ENCODE measurements around the gene NOS1AP.

NOS1AP gene

GRCh38 chr1:162297208-162297607 is 227.7 kb downstream of the NOS1AP start:
- no peak for DNase-seq (ENCODE audit: low read depth in 2 of 2)

DNA sequence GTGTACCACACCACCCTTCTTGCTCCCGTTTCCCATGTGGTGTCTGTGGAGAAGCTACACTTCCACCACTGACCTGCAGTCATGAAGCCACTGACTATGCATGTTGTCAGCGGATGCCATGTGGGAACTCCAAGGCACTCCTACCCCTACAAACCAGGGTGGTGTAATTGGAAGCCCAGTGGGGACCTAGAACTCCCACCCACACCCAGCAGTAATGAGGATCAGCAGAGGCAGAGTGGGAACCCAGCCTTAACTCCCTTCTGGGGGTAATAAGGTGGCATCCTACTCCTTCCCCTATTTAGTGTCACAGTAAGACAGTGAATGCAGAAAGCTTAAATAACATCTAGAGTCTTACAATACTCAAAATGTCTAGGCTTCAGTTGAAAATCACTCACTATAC is 228.8 kb downstream of the NOS1AP start:
- DNase-seq (ENCODE audit: low read depth in 2 of 2), result no peak

DNA sequence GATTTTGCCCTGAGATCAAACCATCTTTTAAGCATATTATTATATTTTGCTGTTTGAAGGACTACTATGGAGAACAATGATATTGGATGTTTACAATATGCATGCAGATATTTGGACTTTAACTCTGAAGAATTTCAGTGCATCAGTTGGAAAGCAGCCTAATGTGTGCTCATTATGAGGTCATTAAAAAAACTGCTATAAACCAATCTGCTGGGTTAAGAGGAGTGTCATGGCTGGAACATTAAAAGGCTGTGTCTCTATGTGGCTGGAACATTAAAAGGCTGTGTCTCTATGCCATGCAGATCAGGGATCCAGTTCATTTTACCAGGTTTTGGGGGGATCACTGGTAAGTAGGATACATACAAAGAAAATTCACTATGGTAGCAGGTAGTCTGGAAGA is 229.5 kb downstream of the NOS1AP start:
- DNase-seq (ENCODE audit: low read depth in 2 of 2), result no peak

GRCh38 chr1:162300057-162300917 is 230.8 kb downstream of the NOS1AP start:
- no peak for DNase-seq (ENCODE audit: low read depth in 2 of 2)

DNA sequence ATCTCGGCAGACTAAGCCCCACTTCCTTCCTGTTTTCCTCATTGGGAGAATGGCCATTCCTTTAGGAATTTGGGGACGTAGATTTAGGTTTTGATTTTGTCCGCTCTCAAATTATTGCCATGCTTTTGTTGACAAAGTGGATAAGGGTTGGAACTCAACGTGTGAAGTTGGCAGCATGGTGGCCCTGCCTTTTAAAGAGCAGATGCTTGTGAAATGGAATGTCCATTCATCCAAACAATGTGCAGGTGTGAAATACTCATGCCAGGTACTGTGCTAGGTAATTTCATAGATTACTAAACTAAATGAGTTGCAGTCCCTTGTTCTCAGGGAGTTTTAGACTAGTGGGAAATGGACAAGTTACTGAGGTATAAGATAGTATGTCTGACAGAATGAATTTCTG is 232.2 kb downstream of the NOS1AP start:
- no peak for DNase-seq (ENCODE audit: low read depth in 2 of 2)

DNA sequence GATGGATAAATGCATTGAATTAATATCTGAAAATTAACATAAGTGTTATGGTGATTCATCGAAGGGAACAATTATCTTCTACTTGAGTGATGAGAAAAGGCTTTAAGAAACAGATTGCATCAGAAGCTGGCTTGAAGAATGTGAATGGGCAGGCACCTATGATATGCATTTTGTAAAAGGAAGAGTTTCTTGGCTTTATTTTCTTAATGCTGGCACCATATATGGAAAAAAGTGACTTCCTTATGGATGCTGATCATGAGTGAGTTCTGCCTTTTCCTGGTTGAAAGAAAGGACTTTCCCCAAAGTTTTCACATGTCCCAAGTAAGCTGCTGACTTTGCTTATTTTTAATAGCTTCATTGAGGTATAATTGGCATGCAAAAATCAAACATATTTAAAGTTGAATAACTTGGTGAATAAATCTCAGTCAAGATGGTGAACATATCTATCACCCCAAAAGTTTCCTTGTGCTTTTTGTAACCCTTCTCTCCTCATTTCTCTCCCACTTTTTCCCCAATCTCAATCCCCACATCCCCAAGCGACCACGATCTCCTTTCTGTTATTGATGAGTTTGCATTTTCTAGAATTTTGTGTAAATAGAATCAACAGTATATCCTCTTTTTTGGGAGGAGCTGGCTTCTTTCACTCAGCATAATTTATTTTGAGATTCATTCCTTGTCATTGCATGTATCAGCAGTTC is 233.0 kb downstream of the NOS1AP start:
- DNase-seq (ENCODE audit: low read depth in 2 of 2), result no peak

DNA sequence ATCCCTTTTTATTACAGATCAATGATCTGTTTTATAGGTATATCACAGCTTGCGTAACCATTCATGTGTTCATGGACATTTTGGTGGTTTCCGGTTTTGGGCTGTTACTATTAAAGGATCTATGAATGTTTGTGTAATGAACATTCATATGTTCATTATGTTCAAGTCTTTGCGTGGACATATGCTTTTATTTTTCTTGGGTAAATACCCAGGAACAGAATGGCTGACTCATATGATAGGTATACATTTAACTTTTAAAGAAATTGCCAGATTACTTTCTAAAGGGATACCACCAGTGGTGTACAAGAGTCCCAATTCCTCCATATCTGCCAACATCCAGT is 233.5 kb downstream of the NOS1AP start:
- no peak for DNase-seq (ENCODE audit: low read depth in 2 of 2)

- DNase-seq (ENCODE audit: low read depth in 2 of 2), result no peak
Measured at GRCh38 chr1:162304736-162305135, 235.2 kb downstream of the NOS1AP start.

GRCh38 chr1:162305969-162306368 is 236.5 kb downstream of the NOS1AP start:
- no peak for DNase-seq (ENCODE audit: low read depth in 2 of 2)

DNA sequence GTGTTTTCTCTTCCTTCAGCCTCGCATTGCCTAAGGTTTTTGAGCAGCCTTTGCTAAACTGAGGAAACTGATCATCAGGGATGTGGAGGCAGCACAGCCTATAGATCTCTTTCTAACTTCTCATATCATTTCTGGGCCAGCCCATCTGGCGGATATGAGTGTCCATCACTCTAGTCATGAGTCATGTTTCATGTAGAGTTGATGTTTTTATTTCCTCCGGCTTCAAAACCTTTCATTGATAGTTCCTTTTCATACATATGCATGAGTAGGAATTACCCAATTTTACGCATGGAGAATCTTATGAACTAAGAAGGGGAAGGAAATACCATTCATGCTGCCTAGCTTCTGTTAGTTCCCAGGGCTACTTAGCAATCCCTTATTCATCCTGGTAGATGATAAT is 240.8 kb downstream of the NOS1AP start:
- no peak for DNase-seq (ENCODE audit: low read depth in 2 of 2)

- DNase-seq (ENCODE audit: low read depth in 2 of 2), result no peak
Measured at GRCh38 chr1:162314206-162314605, 244.7 kb downstream of the NOS1AP start.

DNA sequence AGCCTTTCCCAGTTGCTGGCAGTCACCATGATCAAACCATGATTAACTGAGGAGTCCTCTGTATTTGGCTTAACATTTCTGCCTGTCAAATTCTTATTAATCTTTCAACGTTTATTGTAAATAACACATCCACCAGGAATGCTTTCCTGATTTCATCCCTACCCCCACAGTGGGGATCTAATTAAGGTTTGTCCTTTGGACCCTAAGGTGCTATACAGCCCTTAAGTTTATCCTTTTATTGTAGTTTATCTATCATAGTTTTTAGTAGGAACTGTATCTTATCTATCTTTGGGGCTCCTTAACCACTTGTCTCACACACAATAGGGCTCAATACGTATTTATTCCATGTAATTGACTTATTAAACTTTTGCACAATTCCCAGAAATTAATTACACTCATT is 246.2 kb downstream of the NOS1AP start:
- DNase-seq (ENCODE audit: low read depth in 2 of 2), result no peak

DNA sequence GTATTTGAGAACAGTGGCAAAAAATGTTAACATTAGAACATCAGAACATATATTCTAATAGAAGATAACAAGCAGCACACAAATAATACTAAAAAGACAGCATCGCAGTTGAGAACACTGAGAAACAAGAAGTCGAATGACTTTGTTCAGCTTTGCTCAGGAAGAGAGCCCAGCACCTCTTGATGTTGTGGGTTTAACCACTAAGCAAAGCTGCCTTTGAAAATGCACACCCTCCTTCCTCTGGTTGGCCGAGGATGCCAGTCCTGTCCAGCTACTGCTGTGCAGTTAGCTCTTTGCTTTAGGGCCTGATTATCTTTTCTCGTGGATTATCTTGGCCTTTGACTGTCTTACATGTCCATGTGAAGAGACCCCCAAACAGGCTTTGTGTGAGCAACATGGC is 246.7 kb downstream of the NOS1AP start:
- no peak for DNase-seq (ENCODE audit: low read depth in 2 of 2)

GRCh38 chr1:162317621-162318020 is 248.1 kb downstream of the NOS1AP start:
- no peak for DNase-seq (ENCODE audit: low read depth in 2 of 2)

DNA sequence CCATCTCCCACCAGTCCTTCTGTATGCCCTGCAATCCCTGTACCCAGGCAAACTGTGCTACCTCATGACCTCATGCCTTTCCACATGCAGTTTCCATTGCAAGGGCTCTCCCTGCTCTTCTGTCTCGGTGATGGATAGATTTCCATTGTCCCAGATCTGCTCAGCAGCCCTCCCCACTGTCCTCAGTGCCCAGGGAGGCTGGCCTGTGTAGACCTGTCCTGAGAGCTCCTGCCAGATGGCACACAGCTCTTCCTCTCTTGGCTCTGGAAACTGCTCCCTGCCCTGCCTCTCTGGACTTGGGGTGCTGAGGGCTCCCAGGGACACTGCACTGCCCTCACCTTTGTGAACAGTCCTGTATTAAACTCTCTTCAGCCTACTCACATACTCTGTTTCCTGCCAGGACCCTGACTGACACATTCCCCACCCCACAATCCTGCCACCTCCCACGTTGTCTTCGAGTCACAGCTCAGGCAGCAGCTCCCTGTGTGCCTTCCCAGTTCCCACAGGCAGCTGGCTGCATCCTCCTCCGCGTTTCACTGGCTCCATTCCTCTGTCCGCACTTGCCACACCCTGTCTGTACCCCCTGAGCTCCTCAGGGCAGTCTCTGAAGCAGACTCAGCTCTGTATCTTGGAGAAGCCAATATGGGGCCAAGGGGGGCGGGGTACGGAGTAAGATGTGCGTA is 250.1 kb downstream of the NOS1AP start:
- DNase-seq (ENCODE audit: low read depth in 2 of 2), result no peak

GRCh38 chr1:162321809-162322422 is 252.4 kb downstream of the NOS1AP start:
- no peak for DNase-seq (ENCODE audit: low read depth in 2 of 2)

DNA sequence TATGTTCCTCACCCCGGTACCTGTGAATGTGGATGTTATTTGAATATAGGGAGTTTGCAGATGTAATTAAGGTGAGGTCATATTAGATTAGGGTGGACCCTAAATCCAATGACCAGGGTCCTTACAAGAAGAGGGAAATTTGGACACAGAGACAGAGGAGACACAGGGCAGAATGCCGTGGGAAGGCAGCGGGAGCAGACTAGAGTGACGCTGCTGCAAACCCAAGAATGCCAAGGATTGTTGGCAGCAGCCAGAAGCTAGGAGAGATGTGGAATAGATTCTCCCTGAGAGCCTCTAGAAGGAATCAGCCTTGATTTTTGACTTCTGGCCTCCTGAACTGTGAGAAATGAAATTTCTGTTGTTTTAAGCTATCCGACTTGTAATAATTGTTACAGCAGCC is 253.5 kb downstream of the NOS1AP start:
- DNase-seq (ENCODE audit: low read depth in 2 of 2), result no peak

DNA sequence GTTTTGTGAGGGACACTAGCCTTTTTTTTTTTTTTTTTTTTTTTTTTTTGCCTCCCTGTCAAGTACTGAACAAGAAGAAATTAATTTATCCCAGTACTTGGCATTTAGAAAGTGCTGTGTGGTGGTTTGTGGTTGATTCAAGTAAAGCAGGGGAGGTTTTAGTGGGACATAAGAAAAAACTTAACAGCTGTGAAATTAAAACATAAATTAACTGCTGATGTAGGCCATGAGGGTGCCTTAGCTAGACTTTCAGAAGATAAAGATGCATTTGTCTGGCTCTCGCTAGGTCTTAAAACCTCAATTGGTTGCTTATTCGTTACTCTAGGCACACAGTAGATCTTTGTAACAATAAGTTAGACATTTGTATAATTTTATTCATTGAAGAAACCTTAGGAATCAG is 254.9 kb downstream of the NOS1AP start:
- no peak for DNase-seq (ENCODE audit: low read depth in 2 of 2)

DNA sequence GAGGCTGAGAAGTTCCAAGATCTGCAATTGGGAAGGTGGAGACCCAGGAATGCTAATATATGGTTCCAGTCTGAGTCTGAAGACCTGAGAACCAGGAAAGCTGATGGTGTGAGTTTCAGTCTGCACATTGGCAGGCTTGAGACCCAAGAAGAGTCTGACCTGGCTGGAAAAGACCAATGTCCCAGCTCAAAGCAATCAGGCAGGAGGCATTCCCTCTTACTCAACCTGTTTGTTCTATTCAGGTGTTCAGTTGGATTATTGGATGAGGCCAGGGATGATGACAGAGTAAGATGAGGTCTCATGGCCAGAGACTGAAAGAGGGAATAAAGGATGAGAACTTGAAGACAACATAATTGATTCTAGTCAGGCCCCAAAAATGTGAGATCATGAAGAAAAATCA is 257.1 kb downstream of the NOS1AP start:
- no peak for DNase-seq (ENCODE audit: low read depth in 2 of 2)

DNA sequence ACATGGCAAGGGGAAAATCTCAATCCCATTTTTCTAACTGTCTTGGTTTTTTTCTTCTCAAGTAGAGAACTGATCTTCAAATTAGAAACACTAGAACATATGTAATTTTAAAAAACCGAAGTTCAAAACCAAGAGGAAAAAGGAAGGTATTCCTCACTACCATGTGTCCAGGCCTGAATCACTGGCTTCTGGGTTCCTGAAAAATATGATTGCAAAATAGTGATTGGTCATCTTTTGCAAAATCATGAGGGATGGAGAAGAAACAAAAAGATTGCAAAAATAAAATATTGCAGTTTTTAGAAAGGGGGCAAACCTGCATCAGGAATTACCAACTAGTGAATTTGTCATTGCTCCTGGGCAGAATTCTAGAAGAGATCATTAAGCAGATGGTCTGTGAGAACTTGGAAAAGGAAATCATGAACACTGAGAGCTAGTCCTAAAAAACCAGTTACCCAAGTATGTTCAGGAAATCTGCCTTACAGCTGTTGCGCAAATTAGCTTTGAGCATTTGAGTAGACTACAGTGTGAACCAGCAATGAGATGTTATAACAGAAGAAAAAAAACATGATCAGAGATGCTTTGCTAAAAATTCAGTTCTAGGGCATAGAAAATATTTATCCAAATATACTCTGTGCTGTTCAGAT is 257.8 kb downstream of the NOS1AP start:
- no peak for DNase-seq (ENCODE audit: low read depth in 2 of 2)

GRCh38 chr1:162327788-162328165 is 258.3 kb downstream of the NOS1AP start:
- no peak for DNase-seq (ENCODE audit: low read depth in 2 of 2)

- no peak for DNase-seq (ENCODE audit: low read depth in 2 of 2)
Measured at GRCh38 chr1:162328512-162328911, 259.0 kb downstream of the NOS1AP start.

Data from stimulated activated CD4-positive, alpha-beta T cell treated with anti-CD3 and anti-CD28 coated beads, Interleukin-15, amount 100 ng/mL, for 48 hours (primary cell).